ENCODE results near the gene AFDN.

- no peak for TF ChIP-seq CTCF (IDR thresholded peaks at IDR 0.05)
- TF ChIP-seq EZH2phosphoT487 (IDR thresholded peaks at IDR 0.05), result no peak
- TF ChIP-seq EZH2 (IDR thresholded peaks at IDR 0.05), result no peak
These were observed 51.5 kb downstream of the AFDN start for GRCh38 chr6:167877994-167878779.

Measured in neural progenitor cell (in vitro differentiated cells).